PC-9 (cell line): Measurements from ENCODE around the gene SLC38A6.

Source experiments
- EZH2 ChIP-seq: fragments of 200-600 bp; sonication (generic); IDR thresholded peaks from 2 replicates; pipeline ENCODE4 v1.8.0; 2017; ENCODE audit warnings: antibody characterized with exemption, low read depth
- TF ChIP-seq, protein P1 (sequence below): fragments of 200-600 bp; sonication (generic); conservative IDR thresholded peaks from 2 replicates; pipeline ENCODE4 v1.6.1; 2017; ENCODE audit warnings: mixed run types, antibody characterized with exemption, mild to moderate bottlenecking, moderate library complexity

DNA sequence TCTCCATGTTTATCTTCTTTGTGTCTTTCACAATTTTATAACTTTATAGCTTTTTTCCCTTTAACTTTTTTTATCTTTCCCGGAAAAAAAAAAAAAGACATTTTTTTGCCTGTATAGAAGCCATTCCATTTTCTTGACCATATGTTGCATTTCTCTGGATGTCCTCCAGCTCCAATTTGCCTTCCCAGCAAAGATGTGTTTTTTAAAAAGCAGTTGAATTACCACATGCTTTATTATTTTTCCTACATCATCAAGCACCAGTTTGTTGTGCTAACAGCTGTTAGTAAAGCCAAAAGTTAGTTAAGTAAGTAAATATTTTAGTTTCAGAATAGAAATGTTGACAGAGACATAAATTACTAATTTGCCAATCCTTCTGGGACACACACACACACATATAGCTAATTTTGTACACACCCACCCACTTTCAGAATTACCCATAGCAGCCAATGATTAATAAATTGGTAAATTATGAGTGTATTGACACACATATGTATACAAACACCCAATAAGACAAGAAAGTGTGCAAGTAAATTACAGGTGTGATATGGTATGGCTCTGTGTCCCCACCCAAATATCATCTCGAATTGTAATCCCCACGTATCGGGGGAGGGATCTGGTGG lies 118.3 kb downstream of the SLC38A6 start:
- no peak for TF ChIP-seq EZH2
- TF ChIP-seq, protein P1, sequence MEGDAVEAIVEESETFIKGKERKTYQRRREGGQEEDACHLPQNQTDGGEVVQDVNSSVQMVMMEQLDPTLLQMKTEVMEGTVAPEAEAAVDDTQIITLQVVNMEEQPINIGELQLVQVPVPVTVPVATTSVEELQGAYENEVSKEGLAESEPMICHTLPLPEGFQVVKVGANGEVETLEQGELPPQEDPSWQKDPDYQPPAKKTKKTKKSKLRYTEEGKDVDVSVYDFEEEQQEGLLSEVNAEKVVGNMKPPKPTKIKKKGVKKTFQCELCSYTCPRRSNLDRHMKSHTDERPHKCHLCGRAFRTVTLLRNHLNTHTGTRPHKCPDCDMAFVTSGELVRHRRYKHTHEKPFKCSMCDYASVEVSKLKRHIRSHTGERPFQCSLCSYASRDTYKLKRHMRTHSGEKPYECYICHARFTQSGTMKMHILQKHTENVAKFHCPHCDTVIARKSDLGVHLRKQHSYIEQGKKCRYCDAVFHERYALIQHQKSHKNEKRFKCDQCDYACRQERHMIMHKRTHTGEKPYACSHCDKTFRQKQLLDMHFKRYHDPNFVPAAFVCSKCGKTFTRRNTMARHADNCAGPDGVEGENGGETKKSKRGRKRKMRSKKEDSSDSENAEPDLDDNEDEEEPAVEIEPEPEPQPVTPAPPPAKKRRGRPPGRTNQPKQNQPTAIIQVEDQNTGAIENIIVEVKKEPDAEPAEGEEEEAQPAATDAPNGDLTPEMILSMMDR = no peak
